ENCODE data around the gene STMP1. TPM values are rescaled to one million over a fixed set of nuclear protein-coding genes. Genes with fewer than 3 reads are reported as not detected.

The STMP1 gene
- polyA plus RNA-seq, 2 of the 4 experiments (the other 2 are of a cell fraction), result 33.0 to 35.5 TPM

GRCh38 chr7:135710417-135711138, 48.3 kb downstream of the STMP1 start:
- peak in 1 of 2 experiments; percentile 51; a peak in 3 of 6 replicates for ATAC-seq
- Histone ChIP-seq H3K4me1 (peaks cover 14% of the 10 kb centered on the region), H3K9me3 (no peaks in the 10 kb centered on the region), H3K27ac (no peak overlapping the region), H3K4me3 (no peak overlapping the region), H3K4me2 (no peak overlapping the region)
- FAIRE-seq, result no peak
- TF ChIP-seq, protein P1, sequence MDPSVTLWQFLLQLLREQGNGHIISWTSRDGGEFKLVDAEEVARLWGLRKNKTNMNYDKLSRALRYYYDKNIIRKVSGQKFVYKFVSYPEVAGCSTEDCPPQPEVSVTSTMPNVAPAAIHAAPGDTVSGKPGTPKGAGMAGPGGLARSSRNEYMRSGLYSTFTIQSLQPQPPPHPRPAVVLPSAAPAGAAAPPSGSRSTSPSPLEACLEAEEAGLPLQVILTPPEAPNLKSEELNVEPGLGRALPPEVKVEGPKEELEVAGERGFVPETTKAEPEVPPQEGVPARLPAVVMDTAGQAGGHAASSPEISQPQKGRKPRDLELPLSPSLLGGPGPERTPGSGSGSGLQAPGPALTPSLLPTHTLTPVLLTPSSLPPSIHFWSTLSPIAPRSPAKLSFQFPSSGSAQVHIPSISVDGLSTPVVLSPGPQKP (IDR thresholded peaks at IDR 0.05; ENCODE audit: low read depth, low read length), result no peak
- TF ChIP-seq SMC3 (IDR thresholded peaks at IDR 0.05) (0 out of 3 replicates have a peak, but pooled peaks have one; percentile 15), CTCF (IDR thresholded peaks at IDR 0.05) (peak; percentile 56)
- ChIA-PET CTCF (interaction anchor here (0.5 to 4.2 kb wide), 14 partner anchors 10 to 1743 kb away, joined by 3 to 17 read pairs (median 4); partner anchors contain the start of gene STMP1), POLR2A (no interaction called here)
- 78% methylated on average over 5 of the region's 11 CpGs for WGBS (ENCODE audit: missing lambda C conversion rate)
- peak; percentile 25 to 46 for DNase-seq (ENCODE audit: low read depth in 1 of 2, low spot score in 1 of 2)

GRCh38 chr7:135711139-135711469, 48.8 kb downstream of the STMP1 start:
- no peak for TF ChIP-seq REST (IDR thresholded peaks at IDR 0.05)
- no peak for TF ChIP-seq NR3C1 (IDR thresholded peaks at IDR 0.05)
- TF ChIP-seq FOSL2 (IDR thresholded peaks at IDR 0.05), result no peak
- no peak for TF ChIP-seq FOSL2 (CRISPR knock-in tag; IDR thresholded peaks at IDR 0.05)
- no peak for TF ChIP-seq MAFK (IDR thresholded peaks at IDR 0.05; ENCODE audit: partially characterized antibody)
- no peak for TF ChIP-seq CBX8 (IDR thresholded peaks at IDR 0.05)
- no peak for TF ChIP-seq CHD4 (IDR thresholded peaks at IDR 0.05; ENCODE audit: borderline replicate concordance)
- TF ChIP-seq ZC3H11A (IDR thresholded peaks at IDR 0.05), result no peak
- TF ChIP-seq CHD2 (IDR thresholded peaks at IDR 0.05; ENCODE audit: low read length, partially characterized antibody), result no peak
- no peak for TF ChIP-seq ZFP36 (IDR thresholded peaks at IDR 0.05; ENCODE audit: borderline replicate concordance, partially characterized antibody)
- TF ChIP-seq GATA3 (IDR thresholded peaks at IDR 0.05; ENCODE audit: borderline replicate concordance), result no peak
- TF ChIP-seq ZNF302 (CRISPR knock-in tag; IDR thresholded peaks at IDR 0.05), result no peak
- no peak for TF ChIP-seq HOXB13 (CRISPR knock-in tag; IDR thresholded peaks at IDR 0.05; ENCODE audit: low read depth)
- no peak for TF ChIP-seq EP300 (IDR thresholded peaks at IDR 0.05)
- TF ChIP-seq E2F6 (IDR thresholded peaks at IDR 0.05; ENCODE audit: borderline replicate concordance, low read depth), result no peak
- no peak for TF ChIP-seq NPAS2 (CRISPR knock-in tag; IDR thresholded peaks at IDR 0.05; ENCODE audit: borderline replicate concordance)
- TF ChIP-seq HEYL (CRISPR knock-in tag; IDR thresholded peaks at IDR 0.05), result no peak
- TF ChIP-seq RAD21 (conservative IDR thresholded peaks at IDR 0.05 in 1 of 2, IDR thresholded peaks at IDR 0.05 in 1 of 2), result no peak
- TF ChIP-seq CEBPB (IDR thresholded peaks at IDR 0.05), result no peak
- Histone ChIP-seq H3K27ac (no peak overlapping the region), H3K4me2 (no peak overlapping the region), H3K4me1 (peaks cover 17% of the 10 kb centered on the region), H3K9me3 (no peaks in the 10 kb centered on the region), H3K4me3 (no peak overlapping the region)
- 50% methylated on average over 8 of the region's 8 CpGs for WGBS (ENCODE audit: missing lambda C conversion rate)
- ATAC-seq (0 out of 6 replicates have a peak, but pooled peaks of 1 of the 2 experiments have one; percentile 3), DNase-seq (ENCODE audit: low read depth in 1 of 2, low spot score in 1 of 2) (no peak), FAIRE-seq (no peak)
- ChIA-PET POLR2A (no interaction called here), CTCF (interaction anchor here (0.8 to 4.2 kb wide), 15 partner anchors 11 to 442 kb away, joined by 3 to 17 read pairs (median 4); partner anchors contain the start of gene STMP1)

Data from A549 (cell line).